Mucosa of gallbladder (tissue), 1 donor: ENCODE measurements around the gene RAB6B. TPM values are rescaled to one million over a fixed set of nuclear protein-coding genes. Genes with fewer than 3 reads are reported as not detected.

Experiments used
- DNase-seq: peaks from one replicate; pipeline ENCODE4 v3.0.0-alpha.2; 2020; ENCODE audit warnings: low spot score
- total RNA-seq: library from RNA; stranded (reverse); gene quantifications from one replicate; pipeline ENCODE4 v1.2.1, GENCODE V29; 2021
- donor health status: DM: no; HTN: no; CAD: no.

RAB6B gene
- total RNA-seq = 8.4 TPM

GRCh38 chr3:133895208-133896001 is at the start of gene RAB6B:
Gene RAB6B (minus strand): TSS chr3:133895882. CDS start chr3:133895466, 416 bp downstream.
- no peak for DNase-seq

GRCh38 chr3:133944641-133945380 is 49.1 kb upstream of the RAB6B start:
- peak; percentile 61 for DNase-seq

GRCh38 chr3:133944181-133944580 is 48.5 kb upstream of the RAB6B start:
- DNase-seq = peak; percentile 30

- peak; percentile 45 for DNase-seq
These were observed 48.0 kb upstream of the RAB6B start for GRCh38 chr3:133943639-133944141.

- DNase-seq = no peak
These were observed 47.4 kb upstream of the RAB6B start for GRCh38 chr3:133943031-133943535.

- no peak for DNase-seq
These were observed 45.7 kb upstream of the RAB6B start for GRCh38 chr3:133941415-133941821.

GRCh38 chr3:133940536-133940935 is 44.9 kb upstream of the RAB6B start:
- no peak for DNase-seq

- no peak for DNase-seq
These were observed 43.8 kb upstream of the RAB6B start for GRCh38 chr3:133939463-133939835.

GRCh38 chr3:133938770-133939462 is 43.2 kb upstream of the RAB6B start:
- no peak for DNase-seq

- peak; percentile 10 for DNase-seq
These were observed 42.3 kb upstream of the RAB6B start for GRCh38 chr3:133937756-133938601.

GRCh38 chr3:133937061-133937686 is 41.5 kb upstream of the RAB6B start:
- peak; percentile 6 for DNase-seq

GRCh38 chr3:133935843-133936769 is 40.4 kb upstream of the RAB6B start:
- DNase-seq = peak; percentile 6

GRCh38 chr3:133934996-133935842 is 39.5 kb upstream of the RAB6B start:
- peak; percentile 8 for DNase-seq

- DNase-seq = peak; percentile 11
These were observed 38.6 kb upstream of the RAB6B start for GRCh38 chr3:133934073-133934970.

- DNase-seq = peak; percentile 7
These were observed 37.7 kb upstream of the RAB6B start for GRCh38 chr3:133933097-133934024.

GRCh38 chr3:133932009-133932408 is 36.3 kb upstream of the RAB6B start:
- DNase-seq = no peak
